ENCODE results near the gene NEXMIF.
"Not testable (repeated sequence)": the region's sequence is repeated elsewhere in the genome, so short reads cannot be mapped to it uniquely, and the experiment has no call there.

NEXMIF gene

DNA sequence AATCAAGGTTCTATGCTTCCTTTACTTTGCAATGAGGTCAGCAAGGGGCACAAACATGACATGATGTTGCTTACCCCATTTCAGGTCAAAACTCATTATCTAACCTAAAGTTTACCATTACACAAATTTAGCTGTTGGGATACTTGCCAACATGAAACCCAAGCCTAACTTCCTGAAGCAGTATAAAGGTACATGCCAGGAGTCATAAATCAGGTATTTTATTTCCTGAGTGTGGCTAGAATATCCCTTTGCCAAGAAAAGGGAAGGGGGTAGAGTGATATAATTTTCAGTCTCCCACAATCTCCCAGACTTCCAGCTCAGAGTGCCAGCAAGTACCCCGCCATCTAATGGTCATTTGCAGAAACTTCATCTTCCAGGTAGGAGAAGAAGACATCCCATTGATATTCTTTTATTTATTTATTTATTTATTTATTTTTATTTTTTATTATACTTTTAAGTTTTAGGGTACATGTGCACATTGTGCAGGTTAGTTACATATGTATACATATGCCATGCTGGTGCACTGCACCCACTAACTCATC is 136.6 kb downstream of the NEXMIF start:
- DNase-seq = no peak

DNA sequence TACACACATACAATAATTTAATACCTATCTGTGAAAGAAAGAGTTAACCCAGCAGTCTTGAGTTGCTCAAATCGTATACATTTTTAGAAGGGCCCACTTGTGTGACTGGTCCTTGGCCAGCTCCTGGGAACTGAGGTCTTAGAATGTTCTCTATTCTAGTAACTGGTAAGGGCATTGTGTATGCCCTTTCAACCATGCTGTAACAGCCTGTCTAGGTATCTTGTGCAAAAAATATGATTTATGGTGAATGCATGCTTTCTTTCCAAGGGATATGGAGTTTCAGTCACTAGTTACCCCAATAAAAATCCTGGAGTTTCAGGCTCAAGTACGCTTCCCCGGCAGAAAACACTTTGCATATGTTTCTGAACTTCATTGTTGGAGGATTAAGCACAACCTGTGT is 140.6 kb downstream of the NEXMIF start:
- DNase-seq = no peak

DNA sequence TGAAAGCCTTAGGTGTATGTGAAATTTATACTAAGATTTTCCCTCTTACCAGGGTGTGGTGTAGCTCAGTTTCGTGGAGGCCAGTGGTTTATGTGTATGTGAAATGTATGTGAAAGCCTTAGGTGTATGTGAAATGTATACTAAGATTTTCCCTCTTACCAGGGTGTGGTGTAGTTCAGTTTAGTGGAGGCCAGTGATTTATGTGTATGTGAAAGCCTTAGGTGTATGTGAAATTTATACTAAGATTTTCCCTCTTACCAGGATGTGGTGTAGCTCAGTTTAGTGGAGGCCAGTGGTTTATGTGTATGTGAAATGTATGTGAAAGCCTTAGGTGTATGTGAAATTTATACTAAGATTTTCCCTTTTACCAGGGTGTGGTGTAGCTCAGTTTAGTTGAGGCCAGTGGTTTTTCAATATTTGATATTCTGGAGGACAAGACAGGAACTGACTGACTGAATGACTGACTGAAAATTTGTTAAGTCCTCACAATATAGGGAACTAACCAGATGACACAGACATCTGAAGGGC is 143.7 kb downstream of the NEXMIF start:
- DNase-seq = no peak

DNA sequence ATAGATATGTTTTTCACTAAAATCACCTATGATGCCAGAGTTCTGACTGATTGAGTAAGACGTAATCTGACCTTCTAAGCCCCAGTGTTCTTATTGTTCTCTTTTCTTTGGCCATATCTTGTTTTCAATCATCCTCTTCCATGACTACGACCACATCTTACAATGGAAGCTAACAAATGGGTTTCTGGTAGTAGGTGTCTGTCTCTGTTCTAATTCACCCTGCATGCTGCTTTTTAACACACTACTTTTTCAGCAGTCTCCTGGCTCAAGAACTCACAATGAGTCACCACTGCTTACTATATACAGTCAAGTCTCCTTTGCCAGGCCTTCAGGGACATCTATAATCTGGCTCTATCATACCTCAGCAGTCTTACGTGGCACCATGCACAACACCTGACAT is 146.1 kb downstream of the NEXMIF start:
- DNase-seq = no peak

DNA sequence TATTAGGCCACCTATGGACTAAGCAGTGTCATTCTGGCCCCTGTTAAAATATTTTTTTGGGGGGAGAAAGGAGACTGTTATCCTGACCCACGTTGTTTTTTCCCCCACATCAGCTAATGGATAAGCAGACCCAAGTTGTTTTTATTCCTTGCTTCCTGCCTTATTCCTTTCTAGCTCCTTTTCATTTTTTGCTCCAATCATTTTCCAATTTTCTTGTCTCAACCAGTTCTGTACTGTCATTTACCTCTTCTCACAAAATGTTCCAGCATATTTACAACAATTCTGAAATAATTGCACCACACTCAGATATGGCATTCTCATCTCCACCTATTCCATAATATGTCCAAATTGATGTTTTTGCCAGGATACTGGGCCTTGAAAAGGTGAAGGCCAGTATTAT is 150.3 kb downstream of the NEXMIF start:
- DNase-seq = no peak

DNA sequence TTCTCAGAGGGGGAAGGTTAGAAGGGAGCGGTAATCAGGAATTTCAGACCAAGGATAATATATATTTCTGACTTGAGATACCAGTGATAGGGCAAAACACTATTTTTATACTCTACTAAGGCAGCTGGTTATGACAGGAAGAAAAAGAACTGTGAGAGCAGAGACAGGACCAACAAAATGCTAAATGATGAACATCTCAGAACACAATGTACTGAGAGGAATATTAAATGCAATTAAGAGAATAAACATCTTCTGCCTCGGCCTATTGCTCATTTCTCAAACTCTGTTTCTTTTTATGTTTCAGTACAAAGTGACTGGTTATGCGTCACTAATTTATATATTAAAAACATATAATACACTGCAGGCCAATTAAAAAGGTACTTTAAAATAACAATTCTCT is 188.8 kb downstream of the NEXMIF start:
- DNase-seq = no peak

DNA sequence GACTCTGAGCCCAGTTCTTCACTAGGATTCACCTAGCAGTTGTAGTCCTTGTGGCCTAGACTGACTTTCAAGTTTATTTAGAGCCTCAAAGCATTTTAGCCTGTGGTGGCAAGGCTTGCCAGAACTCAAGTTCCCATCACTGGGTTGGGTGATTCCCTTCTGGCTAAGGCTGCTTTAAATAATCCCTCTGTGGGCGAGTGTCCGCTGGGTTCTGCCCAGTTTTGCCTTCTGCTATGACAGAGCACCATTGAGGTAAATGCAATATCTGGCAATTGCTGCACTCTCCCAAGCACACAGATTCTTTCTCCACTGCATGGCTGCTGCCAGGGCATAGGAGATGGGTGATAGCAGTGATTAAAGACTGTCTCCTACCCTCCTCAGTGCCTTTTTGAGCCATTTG is 220.0 kb downstream of the NEXMIF start:
- DNase-seq = no peak

DNA sequence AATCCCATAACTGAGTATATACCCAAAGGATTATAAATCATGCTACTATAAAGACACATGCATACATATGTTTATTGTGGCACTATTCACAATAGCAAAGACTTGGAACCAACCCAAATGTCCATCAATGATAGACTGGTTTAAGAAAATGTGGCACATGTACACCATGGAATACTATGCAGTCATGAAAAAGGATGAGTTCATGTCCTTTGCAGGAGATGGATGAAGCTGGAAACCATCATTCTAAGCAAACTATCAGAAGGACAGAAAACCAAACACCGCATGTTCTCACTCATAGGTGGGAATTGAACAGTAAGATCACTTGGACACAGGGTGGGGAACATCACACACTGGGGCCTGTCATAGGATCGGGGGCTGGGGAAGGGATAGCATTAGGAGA is 223.9 kb downstream of the NEXMIF start:
- DNase-seq = not testable (repeated sequence)

DNA sequence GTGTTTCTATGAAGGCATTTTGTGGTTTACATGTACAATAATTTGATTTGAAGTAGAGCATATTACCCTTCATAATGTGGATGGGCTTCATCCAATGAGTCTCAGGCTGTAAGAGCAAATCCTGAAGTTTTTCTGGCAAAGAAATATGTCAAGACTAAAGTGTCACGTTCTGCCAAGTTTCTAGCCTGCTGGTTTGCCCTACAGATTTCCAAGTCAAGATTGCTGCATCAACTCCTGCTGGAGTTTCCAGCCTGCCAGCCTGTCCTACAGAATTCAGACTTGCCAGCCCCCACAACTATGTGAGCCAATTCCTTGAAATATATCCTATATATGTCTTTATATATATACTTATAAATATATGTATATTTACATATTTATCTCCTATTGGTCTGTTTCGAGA is 240.8 kb downstream of the NEXMIF start:
- DNase-seq = no peak

All from C1 segment of cervical spinal cord (tissue), 14 donors.